ENCODE measurements around the gene ARSK.

Gene ARSK

GRCh38 chr5:95564450-95564849 lies 9.5 kb downstream of the ARSK start:
- DNase-seq (ENCODE audit: low read depth in 2 of 2) = no peak

GRCh38 chr5:95565280-95565920 lies 10.5 kb downstream of the ARSK start:
- no peak for DNase-seq (ENCODE audit: low read depth in 2 of 2)

GRCh38 chr5:95572016-95572415 lies 17.1 kb downstream of the ARSK start:
- DNase-seq (ENCODE audit: low read depth in 2 of 2) = no peak

GRCh38 chr5:95581576-95581975 lies 26.7 kb downstream of the ARSK start:
- DNase-seq (ENCODE audit: low read depth in 2 of 2) = no peak

GRCh38 chr5:95583992-95584391 lies 29.1 kb downstream of the ARSK start:
- no peak for DNase-seq (ENCODE audit: low read depth in 2 of 2)

- DNase-seq (ENCODE audit: low read depth in 2 of 2) = no peak
Observed at GRCh38 chr5:95590880-95591279, 36.0 kb downstream of the ARSK start.

GRCh38 chr5:95591490-95591901 lies 36.6 kb downstream of the ARSK start:
- no peak for DNase-seq (ENCODE audit: low read depth in 2 of 2)

GRCh38 chr5:95595289-95595931 lies 40.5 kb downstream of the ARSK start:
- no peak for DNase-seq (ENCODE audit: low read depth in 2 of 2)

GRCh38 chr5:95599252-95599651 lies 44.4 kb downstream of the ARSK start:
- no peak for DNase-seq (ENCODE audit: low read depth in 2 of 2)

GRCh38 chr5:95600557-95600956 lies 45.7 kb downstream of the ARSK start:
- no peak for DNase-seq (ENCODE audit: low read depth in 2 of 2)

GRCh38 chr5:95605786-95606185 lies 50.9 kb downstream of the ARSK start:
- DNase-seq (ENCODE audit: low read depth in 2 of 2) = no peak

GRCh38 chr5:95606419-95606818 lies 51.5 kb downstream of the ARSK start:
- DNase-seq (ENCODE audit: low read depth in 2 of 2) = no peak

GRCh38 chr5:95609711-95610110 lies 54.8 kb downstream of the ARSK start:
- DNase-seq (ENCODE audit: low read depth in 2 of 2) = no peak

GRCh38 chr5:95610546-95610945 lies 55.6 kb downstream of the ARSK start:
- DNase-seq (ENCODE audit: low read depth in 2 of 2) = no peak

- no peak for DNase-seq (ENCODE audit: low read depth in 2 of 2)
Observed at GRCh38 chr5:95611396-95611795, 56.5 kb downstream of the ARSK start.

- DNase-seq (ENCODE audit: low read depth in 2 of 2) = no peak
Observed at GRCh38 chr5:95613514-95613913, 58.6 kb downstream of the ARSK start.

- no peak for DNase-seq (ENCODE audit: low read depth in 2 of 2)
Observed at GRCh38 chr5:95615164-95615467, 60.2 kb downstream of the ARSK start.

- DNase-seq (ENCODE audit: low read depth in 2 of 2) = no peak
Observed at GRCh38 chr5:95617057-95617456, 62.2 kb downstream of the ARSK start.

- no peak for DNase-seq (ENCODE audit: low read depth in 2 of 2)
Observed at GRCh38 chr5:95619096-95619495, 64.2 kb downstream of the ARSK start.

- no peak for DNase-seq (ENCODE audit: low read depth in 2 of 2)
Observed at GRCh38 chr5:95619514-95620029, 64.7 kb downstream of the ARSK start.

- peak; percentile 46 to 55 for DNase-seq (ENCODE audit: low read depth in 2 of 2)
Observed at GRCh38 chr5:95620030-95620869, 65.3 kb downstream of the ARSK start, which contains the start of gene GPR150. Gene GPR150, plus strand, starts transcription at chr5:95620087. Its CDS starts 189 bp downstream, at chr5:95620276.
